NCI-H69 (cell line): ENCODE data around the gene TSPAN1.

Source experiments
- DNase-seq: peaks from one replicate; lab custom pipeline; 2025; lab: John Stamatoyannopoulos, UW

Gene TSPAN1

GRCh38 chr1:46160212-46160611 lies 14.7 kb upstream of the TSPAN1 start:
- no peak for DNase-seq

GRCh38 chr1:46166521-46167462 lies 8.1 kb upstream of the TSPAN1 start:
- DNase-seq: no peak

- no peak for DNase-seq
These were observed 6.4 kb upstream of the TSPAN1 start for GRCh38 chr1:46168477-46168876.

- no peak for DNase-seq
These were observed 5.0 kb upstream of the TSPAN1 start for GRCh38 chr1:46169811-46170454.

- DNase-seq: peak; percentile 39
These were observed 3.5 kb upstream of the TSPAN1 start for GRCh38 chr1:46171351-46171750.

- peak; percentile 49 for DNase-seq
These were observed 3.0 kb upstream of the TSPAN1 start for GRCh38 chr1:46171871-46172270.

GRCh38 chr1:46172321-46172720 lies 2.6 kb upstream of the TSPAN1 start:
- no peak for DNase-seq

GRCh38 chr1:46173361-46173856 lies 1.5 kb upstream of the TSPAN1 start:
- DNase-seq: peak; percentile 60

GRCh38 chr1:46175243-46175642 lies 356 bp downstream of the TSPAN1 start:
- DNase-seq: no peak

GRCh38 chr1:46176211-46176865 lies 1.5 kb downstream of the TSPAN1 start, which contains the start of gene P3R3URF:
TSS of gene P3R3URF (minus strand) at chr1:46176488. CDS start at chr1:46176471, 17 bp downstream.
- DNase-seq: no peak

GRCh38 chr1:46179138-46180081 lies 4.5 kb downstream of the TSPAN1 start:
- peak; percentile 90 for DNase-seq

- peak; percentile 90 for DNase-seq
These were observed 5.3 kb downstream of the TSPAN1 start for GRCh38 chr1:46180082-46180616.

GRCh38 chr1:46181343-46182260 lies 6.7 kb downstream of the TSPAN1 start:
- DNase-seq: peak; percentile 76

GRCh38 chr1:46183079-46183847 lies 8.4 kb downstream of the TSPAN1 start:
- peak; percentile 95 for DNase-seq

- no peak for DNase-seq
These were observed 9.2 kb downstream of the TSPAN1 start for GRCh38 chr1:46183926-46184557.

- no peak for DNase-seq
These were observed 10.2 kb downstream of the TSPAN1 start for GRCh38 chr1:46184920-46185658.

- DNase-seq: no peak
These were observed 11.2 kb downstream of the TSPAN1 start for GRCh38 chr1:46186076-46186475.
